ENCODE measurements around the gene TAOK2. TPM values are rescaled to one million over a fixed set of nuclear protein-coding genes. Genes with fewer than 3 reads are reported as not detected.

Gene TAOK2
- total and polyA plus RNA-seq, 2 of the 13 experiments (the other 11 are each of a cell fraction or from before 2014, with no cell fraction given) = 17.4 to 43.2 TPM

GRCh38 chr16:29926711-29927052 lies 47.0 kb upstream of the TAOK2 start (continued):
- TF ChIP-seq ZNF747 (CRISPR knock-in tag; IDR thresholded peaks at IDR 0.05; ENCODE audit: borderline replicate concordance) (0 out of 2 replicates have a peak, but pooled peaks have one; percentile 10), ZNF451 (CRISPR knock-in tag; IDR thresholded peaks at IDR 0.05) (0 out of 2 replicates have a peak, but pooled peaks have one; percentile 6), ZNF10 (CRISPR knock-in tag; IDR thresholded peaks at IDR 0.05; ENCODE audit: borderline replicate concordance, low read depth) (peak; percentile 15; the same call in 1 of the 2 replicates), FOXC1 (CRISPR knock-in tag; IDR thresholded peaks at IDR 0.05; ENCODE audit: borderline replicate concordance) (0 out of 2 replicates have a peak, but pooled peaks have one; percentile 11), MED1 (CRISPR knock-in tag; IDR thresholded peaks at IDR 0.05) (no peak), REL (CRISPR knock-in tag; conservative IDR thresholded peaks at IDR 0.05) (no peak), KLF9 (CRISPR knock-in tag; IDR thresholded peaks at IDR 0.05; ENCODE audit: low read depth) (no peak), SAFB2 (CRISPR knock-in tag; IDR thresholded peaks at IDR 0.05; ENCODE audit: borderline replicate concordance, low read depth) (0 out of 2 replicates have a peak, but pooled peaks have one; percentile 19), THAP7 (CRISPR knock-in tag; IDR thresholded peaks at IDR 0.05) (0 out of 2 replicates have a peak, but pooled peaks have one; percentile 7), ZNF788 (CRISPR knock-in tag; IDR thresholded peaks at IDR 0.05; ENCODE audit: borderline replicate concordance) (peak; percentile 1; the same call in 1 of the 2 replicates), TAF15 (IDR thresholded peaks at IDR 0.05; ENCODE audit: low read depth, low read length, poor library complexity, severe bottlenecking) (no peak), HMGXB4 (CRISPR knock-in tag; IDR thresholded peaks at IDR 0.05; ENCODE audit: borderline replicate concordance in 1 of 2, low read depth in 1 of 2) (0 out of 4 replicates have a peak, but pooled peaks of 1 of the 2 experiments have one; percentile 34), ZNF274 (CRISPR knock-in tag; IDR thresholded peaks at IDR 0.05) (0 out of 2 replicates have a peak, but pooled peaks have one; percentile 7), PREB (CRISPR knock-in tag; IDR thresholded peaks at IDR 0.05) (peak; percentile 6; the same call in 1 of the 2 replicates), ZNF292 (CRISPR knock-in tag; IDR thresholded peaks at IDR 0.05; ENCODE audit: borderline replicate concordance, low read depth) (peak; percentile 16; the same call in 1 of the 2 replicates), HDAC2 (CRISPR knock-in tag; IDR thresholded peaks at IDR 0.05) (peak; percentile 2; the same call in 1 of the 2 replicates), ZNF547 (CRISPR knock-in tag; IDR thresholded peaks at IDR 0.05) (peak; percentile 1; the same call in 1 of the 2 replicates), ZNF574 (CRISPR knock-in tag; IDR thresholded peaks at IDR 0.05) (no peak), ZNF598 (CRISPR knock-in tag; IDR thresholded peaks at IDR 0.05; ENCODE audit: borderline replicate concordance) (peak; percentile 28; the same call in 1 of the 2 replicates), YY1 (IDR thresholded peaks at IDR 0.05; ENCODE audit: insufficient read depth, insufficient replicate concordance, low read depth, low read length) (peak; percentile 13), ZNF761 (CRISPR knock-in tag; conservative IDR thresholded peaks at IDR 0.05) (no peak), ZNF253 (CRISPR knock-in tag; IDR thresholded peaks at IDR 0.05; ENCODE audit: borderline replicate concordance) (no peak)

All from HepG2 (cell line).